ENCODE data around the gene EMC7. TPM values are rescaled to one million over a fixed set of nuclear protein-coding genes. Genes with fewer than 3 reads are reported as not detected.
A peak's percentile ranks its signal among the peaks of the same experiment; 100 is the strongest.

The EMC7 gene
- polyA plus RNA-seq, 4 donors, result 75.4 to 96.4 (median 84.0) TPM

GRCh38 chr15:34039790-34040113 is 61.9 kb downstream of the EMC7 start:
- DNase-seq (ENCODE audit: low read depth in 4 of 4, low spot score in 3 of 4), result no peak

- no peak for DNase-seq (ENCODE audit: low read depth in 4 of 4, low spot score in 3 of 4)
These were observed 62.5 kb downstream of the EMC7 start, which contains the start of gene AVEN for GRCh38 chr15:34038871-34039789. TSS of gene AVEN (minus strand) at chr15:34039204. CDS start at chr15:34039046, 158 bp downstream.

- peak in 3 of 4 donors; percentile 61 to 64 (median 61) for DNase-seq (ENCODE audit: low read depth in 4 of 4, low spot score in 3 of 4)
These were observed 63.4 kb downstream of the EMC7 start for GRCh38 chr15:34038023-34038870.

Other genes starting within 250 kb of the EMC7 start
- under 1 TPM; 0.09 to 0.29 (median 0.12) TPM for gene CHRM5, start 133.4 kb downstream of the EMC7 start, polyA plus RNA-seq (ENCODE audit: insufficient read length in 4 of 4)
- 10 to 100 TPM; 15.0 to 20.2 (median 16.7) TPM for gene AVEN, start 62.7 kb downstream of the EMC7 start, polyA plus RNA-seq (ENCODE audit: insufficient read length in 4 of 4)
- 1 to 10 TPM in 3 of 4 donors, under 1 TPM in 1; 0.97 to 2.8 (median 1.8) TPM for gene PGBD4, start 221 bp upstream of the EMC7 start, polyA plus RNA-seq (ENCODE audit: insufficient read length in 4 of 4)
- gene KATNBL1, start 108.2 kb upstream of the EMC7 start, polyA plus RNA-seq (ENCODE audit: insufficient read length in 4 of 4), result 10 to 100 TPM; 59.9 to 85.6 (median 61.1) TPM
- 100 to 1,000 TPM; 123 to 132 (median 127) TPM for gene EMC4, start 123.2 kb upstream of the EMC7 start, polyA plus RNA-seq (ENCODE audit: insufficient read length in 4 of 4)
- gene SLC12A6, start 235.9 kb upstream of the EMC7 start, polyA plus RNA-seq (ENCODE audit: insufficient read length in 4 of 4), result 10 to 100 TPM; 20.3 to 25.4 (median 23.1) TPM
- gene NOP10, start 241.3 kb upstream of the EMC7 start, polyA plus RNA-seq (ENCODE audit: insufficient read length in 4 of 4), result 100 to 1,000 TPM in 3 of 4 donors, 10 to 100 TPM in 1; 85.6 to 144 (median 123) TPM
- gene NUTM1, start 241.5 kb upstream of the EMC7 start, polyA plus RNA-seq (ENCODE audit: insufficient read length in 4 of 4), result under 1 TPM in 2 of 4 donors, not detected in 2; 0.04 to 0.08 TPM